ENCODE results near the gene MED27.

Gene MED27

GRCh38 chr9:132040246-132040645 is 39.4 kb downstream of the MED27 start:
- Histone ChIP-seq H4K12ac (ENCODE audit: low read depth, low read length) (no peak overlapping the region), H2AFZ (ENCODE audit: insufficient read depth, low read length, poor library complexity) (no peak overlapping the region), H3K79me1 (ENCODE audit: low read length) (peaks cover 5% of the 10 kb centered on the region), H2BK12ac (ENCODE audit: low read length) (no peak overlapping the region), H3K79me2 (ENCODE audit: control insufficient read depth, insufficient read depth, low read length, poor library complexity) (no peaks in the 10 kb centered on the region), H2BK5ac (ENCODE audit: low read depth, low read length, poor library complexity) (no peak overlapping the region), H3K9me3 (ENCODE audit: insufficient read depth, low read depth, low read length) (no peaks in the 10 kb centered on the region), H3K36me3 (ENCODE audit: control insufficient read depth in 1 of 2, insufficient read depth in 2 of 2, low read length in 2 of 2) (no peaks in the 10 kb centered on the region), H3K18ac (ENCODE audit: low read length) (no peak overlapping the region), H3K4me1 (ENCODE audit: control insufficient read depth in 1 of 2, insufficient read depth in 2 of 2, low read length in 2 of 2) (peaks cover 10 to 15% of the 10 kb centered on the region in 2 experiments), H3K4me2 (ENCODE audit: low read length) (no peak overlapping the region), H3K4me3 (ENCODE audit: low read depth, low read length) (no peak overlapping the region), H2AK5ac (ENCODE audit: low read length) (no peak overlapping the region), H3K27me3 (ENCODE audit: insufficient read depth, low read length) (no peaks in the 10 kb centered on the region), H3K23ac (ENCODE audit: low read length) (no peak overlapping the region), H2BK120ac (ENCODE audit: insufficient read depth, low read length, poor library complexity) (no peak overlapping the region), H3K14ac (ENCODE audit: low read length) (no peak overlapping the region), H3K4ac (ENCODE audit: low read depth, low read length) (no peak overlapping the region), H3K27ac (ENCODE audit: low read depth, low read length) (no peak overlapping the region), H4K91ac (ENCODE audit: low read depth, low read length) (no peak overlapping the region), H4K8ac (ENCODE audit: low read depth, low read length) (no peak overlapping the region), H3K9ac (ENCODE audit: low read length) (no peak overlapping the region)
- DNase-seq: no peak
- WGBS (ENCODE audit: extremely low coverage, insufficient coverage, insufficient read length): no CpG with 5 or more reads among the region's 10 CpGs

- no peak overlapping the region for H2BK120ac ChIP-seq (ENCODE audit: insufficient read depth, low read length, poor library complexity)
- no peak overlapping the region for H4K12ac ChIP-seq (ENCODE audit: low read depth, low read length)
- H2AFZ ChIP-seq (ENCODE audit: insufficient read depth, low read length, poor library complexity): no peak overlapping the region
- no peak overlapping the region for H3K4ac ChIP-seq (ENCODE audit: low read depth, low read length)
- H3K4me2 ChIP-seq (ENCODE audit: low read length): no peak overlapping the region
- H3K79me2 ChIP-seq (ENCODE audit: control insufficient read depth, insufficient read depth, low read length, poor library complexity): no peaks in the 10 kb centered on the region
- peaks cover 6% of the 10 kb centered on the region for H3K79me1 ChIP-seq (ENCODE audit: low read length)
- peaks cover 17 to 24% of the 10 kb centered on the region in 2 experiments for H3K4me1 ChIP-seq (ENCODE audit: control insufficient read depth in 1 of 2, insufficient read depth in 2 of 2, low read length in 2 of 2)
- no peak overlapping the region for H2AK5ac ChIP-seq (ENCODE audit: low read length)
- no peaks in the 10 kb centered on the region for H3K27me3 ChIP-seq (ENCODE audit: insufficient read depth, low read length)
- no peak overlapping the region for H2BK5ac ChIP-seq (ENCODE audit: low read depth, low read length, poor library complexity)
- no peak overlapping the region for H4K91ac ChIP-seq (ENCODE audit: low read depth, low read length)
- H3K9ac ChIP-seq (ENCODE audit: low read length): no peak overlapping the region
- H3K18ac ChIP-seq (ENCODE audit: low read length): no peak overlapping the region
- H3K27ac ChIP-seq (ENCODE audit: low read depth, low read length): no peak overlapping the region
- H3K36me3 ChIP-seq (ENCODE audit: control insufficient read depth in 1 of 2, insufficient read depth in 2 of 2, low read length in 2 of 2): no peaks in the 10 kb centered on the region
- no peak overlapping the region for H4K8ac ChIP-seq (ENCODE audit: low read depth, low read length)
- no peak for DNase-seq
- no peak overlapping the region for H3K14ac ChIP-seq (ENCODE audit: low read length)
- H2BK12ac ChIP-seq (ENCODE audit: low read length): no peak overlapping the region
- no CpG with 5 or more reads among the region's 9 CpGs for WGBS (ENCODE audit: extremely low coverage, insufficient coverage, insufficient read length)
- H3K9me3 ChIP-seq (ENCODE audit: insufficient read depth, low read depth, low read length): no peaks in the 10 kb centered on the region
- H3K4me3 ChIP-seq (ENCODE audit: low read depth, low read length): no peak overlapping the region
- H3K23ac ChIP-seq (ENCODE audit: low read length): no peak overlapping the region
Measured at GRCh38 chr9:132039284-132039683, 40.4 kb downstream of the MED27 start.

DNA sequence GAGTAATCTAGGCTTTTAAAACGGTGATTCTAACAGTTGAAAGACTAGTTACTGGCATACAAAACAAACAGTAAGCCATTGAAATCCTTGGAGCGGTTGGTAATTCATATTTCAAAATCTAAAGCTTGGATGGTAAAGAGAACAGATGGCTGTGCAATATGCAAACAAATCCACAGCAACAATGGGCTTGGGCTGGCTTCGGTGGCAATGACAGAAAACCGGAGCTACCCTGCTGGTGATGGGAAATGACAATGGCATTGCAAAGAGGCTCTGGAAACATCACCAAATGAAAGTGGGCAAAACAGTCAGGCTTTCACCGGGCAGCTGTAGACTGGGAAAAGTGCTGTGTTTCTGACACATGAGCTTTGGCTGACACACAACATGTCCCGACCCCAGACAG is 42.2 kb downstream of the MED27 start:
- WGBS (ENCODE audit: extremely low coverage, insufficient coverage, insufficient read length): no CpG with 5 or more reads among the region's 6 CpGs
- Histone ChIP-seq H2BK5ac (ENCODE audit: low read depth, low read length, poor library complexity) (no peak overlapping the region), H3K9ac (ENCODE audit: low read length) (no peak overlapping the region), H2AFZ (ENCODE audit: insufficient read depth, low read length, poor library complexity) (no peak overlapping the region), H3K36me3 (ENCODE audit: control insufficient read depth in 1 of 2, insufficient read depth in 2 of 2, low read length in 2 of 2) (no peaks in the 10 kb centered on the region), H3K4me3 (ENCODE audit: low read depth, low read length) (no peak overlapping the region), H2BK120ac (ENCODE audit: insufficient read depth, low read length, poor library complexity) (no peak overlapping the region), H3K14ac (ENCODE audit: low read length) (no peak overlapping the region), H3K23ac (ENCODE audit: low read length) (no peak overlapping the region), H3K79me2 (ENCODE audit: control insufficient read depth, insufficient read depth, low read length, poor library complexity) (no peaks in the 10 kb centered on the region), H3K27ac (ENCODE audit: low read depth, low read length) (peak overlapping the region; percentile 35), H2BK12ac (ENCODE audit: low read length) (no peak overlapping the region), H3K79me1 (ENCODE audit: low read length) (peaks cover 6% of the 10 kb centered on the region), H3K18ac (ENCODE audit: low read length) (no peak overlapping the region), H3K27me3 (ENCODE audit: insufficient read depth, low read length) (no peaks in the 10 kb centered on the region), H3K9me3 (ENCODE audit: insufficient read depth, low read depth, low read length) (no peaks in the 10 kb centered on the region), H4K12ac (ENCODE audit: low read depth, low read length) (no peak overlapping the region), H4K8ac (ENCODE audit: low read depth, low read length) (no peak overlapping the region), H4K91ac (ENCODE audit: low read depth, low read length) (no peak overlapping the region), H3K4me2 (ENCODE audit: low read length) (no peak overlapping the region), H3K4ac (ENCODE audit: low read depth, low read length) (no peak overlapping the region), H2AK5ac (ENCODE audit: low read length) (no peak overlapping the region), H3K4me1 (ENCODE audit: control insufficient read depth in 1 of 2, insufficient read depth in 2 of 2, low read length in 2 of 2) (peaks cover 19 to 28% of the 10 kb centered on the region in 2 experiments)
- DNase-seq: no peak

DNA sequence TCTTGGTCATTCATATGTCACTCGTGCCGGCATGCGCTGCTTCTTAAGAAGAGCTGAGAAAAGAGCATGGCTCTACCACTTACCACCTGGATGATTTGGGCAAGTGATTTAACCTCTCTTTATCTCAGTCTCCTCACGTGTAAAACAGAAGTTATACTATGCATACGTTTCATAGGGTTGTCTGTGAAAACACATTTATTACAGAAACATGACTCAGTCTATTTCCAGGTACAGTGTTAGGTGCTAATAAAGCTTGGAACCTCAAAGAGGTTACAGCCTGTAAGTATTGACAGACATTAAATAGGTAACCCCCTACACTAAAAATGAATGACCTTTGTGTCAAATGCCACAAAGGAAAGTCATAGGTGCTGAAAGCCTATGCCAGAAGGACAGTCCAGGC is 43.1 kb downstream of the MED27 start:
- WGBS (ENCODE audit: extremely low coverage, insufficient coverage, insufficient read length): no CpG with 5 or more reads among the region's 5 CpGs

More for the DNA sequence above, 43.1 kb downstream of the MED27 start:
- peak overlapping the region; percentile 12 for H2BK12ac ChIP-seq (ENCODE audit: low read length)
- no peak for DNase-seq
- H3K79me2 ChIP-seq (ENCODE audit: control insufficient read depth, insufficient read depth, low read length, poor library complexity): no peaks in the 10 kb centered on the region
- no peaks in the 10 kb centered on the region for H3K36me3 ChIP-seq (ENCODE audit: control insufficient read depth in 1 of 2, insufficient read depth in 2 of 2, low read length in 2 of 2)
- no peak overlapping the region for H2AFZ ChIP-seq (ENCODE audit: insufficient read depth, low read length, poor library complexity)
- no peak overlapping the region for H3K4ac ChIP-seq (ENCODE audit: low read depth, low read length)
- no peak overlapping the region for H3K23ac ChIP-seq (ENCODE audit: low read length)
- no peak overlapping the region for H3K4me3 ChIP-seq (ENCODE audit: low read depth, low read length)
- H3K79me1 ChIP-seq (ENCODE audit: low read length): peaks cover 8% of the 10 kb centered on the region
- peak overlapping the region; percentile 39 for H3K18ac ChIP-seq (ENCODE audit: low read length)
- no peaks in the 10 kb centered on the region for H3K27me3 ChIP-seq (ENCODE audit: insufficient read depth, low read length)
- H3K4me2 ChIP-seq (ENCODE audit: low read length): no peak overlapping the region
- H3K14ac ChIP-seq (ENCODE audit: low read length): no peak overlapping the region
- no peak overlapping the region for H4K12ac ChIP-seq (ENCODE audit: low read depth, low read length)
- no peak overlapping the region for H4K8ac ChIP-seq (ENCODE audit: low read depth, low read length)
- H2BK5ac ChIP-seq (ENCODE audit: low read depth, low read length, poor library complexity): no peak overlapping the region
- peak overlapping the region; percentile 17 for H4K91ac ChIP-seq (ENCODE audit: low read depth, low read length)
- H2AK5ac ChIP-seq (ENCODE audit: low read length): no peak overlapping the region
- peaks cover 19 to 31% of the 10 kb centered on the region in 2 experiments for H3K4me1 ChIP-seq (ENCODE audit: control insufficient read depth in 1 of 2, insufficient read depth in 2 of 2, low read length in 2 of 2)
- H3K9me3 ChIP-seq (ENCODE audit: insufficient read depth, low read depth, low read length): no peaks in the 10 kb centered on the region
- H3K27ac ChIP-seq (ENCODE audit: low read depth, low read length): no peak overlapping the region
- no peak overlapping the region for H2BK120ac ChIP-seq (ENCODE audit: insufficient read depth, low read length, poor library complexity)
- no peak overlapping the region for H3K9ac ChIP-seq (ENCODE audit: low read length)

Measured in trophoblast cell (in vitro differentiated cells and primary cell).